HG02571 (cell line): ENCODE data around the gene NEDD9.
A peak's percentile ranks its signal among the peaks of the same experiment; 100 is the strongest.

ENCODE experiments used
- ATAC-seq: cut with Tn5 transposase; IDR thresholded peaks from one replicate; pipeline ENCODE4 v1.9.1; 2021; ENCODE audit warnings: mild to moderate bottlenecking, moderate library complexity; ENCODE audit not compliant: unreplicated experiment

The NEDD9 gene

GRCh38 chr6:11232193-11232769 is at the start of gene NEDD9:
TSS of gene NEDD9 (minus strand) at chr6:11232668. CDS start at chr6:11232515, 153 bp downstream.
- peak; percentile 99 for ATAC-seq

- no peak for ATAC-seq
Measured at GRCh38 chr6:11282245-11282644, 49.8 kb upstream of the NEDD9 start.

GRCh38 chr6:11280394-11280793 is 47.9 kb upstream of the NEDD9 start:
- ATAC-seq: no peak

- no peak for ATAC-seq
Measured at GRCh38 chr6:11279284-11279689, 46.8 kb upstream of the NEDD9 start.

- peak; percentile 31 for ATAC-seq
Measured at GRCh38 chr6:11278207-11278559, 45.7 kb upstream of the NEDD9 start.

- ATAC-seq: peak; percentile 46
Measured at GRCh38 chr6:11277275-11278206, 45.1 kb upstream of the NEDD9 start.

GRCh38 chr6:11276911-11277274 is 44.4 kb upstream of the NEDD9 start:
- no peak for ATAC-seq

GRCh38 chr6:11276228-11276627 is 43.8 kb upstream of the NEDD9 start:
- no peak for ATAC-seq

GRCh38 chr6:11275598-11275997 is 43.1 kb upstream of the NEDD9 start:
- peak; percentile 68 for ATAC-seq

- no peak for ATAC-seq
Measured at GRCh38 chr6:11273406-11274065, 41.1 kb upstream of the NEDD9 start.

- ATAC-seq: no peak
Measured at GRCh38 chr6:11272491-11273192, 40.2 kb upstream of the NEDD9 start.

GRCh38 chr6:11271228-11272020 is 39.0 kb upstream of the NEDD9 start:
- no peak for ATAC-seq

- no peak for ATAC-seq
Measured at GRCh38 chr6:11270030-11271027, 37.9 kb upstream of the NEDD9 start.

GRCh38 chr6:11268978-11269377 is 36.5 kb upstream of the NEDD9 start:
- ATAC-seq: no peak

GRCh38 chr6:11266926-11267325 is 34.5 kb upstream of the NEDD9 start:
- ATAC-seq: no peak

GRCh38 chr6:11265932-11266331 is 33.5 kb upstream of the NEDD9 start:
- no peak for ATAC-seq

GRCh38 chr6:11264100-11264499 is 31.6 kb upstream of the NEDD9 start:
- ATAC-seq: no peak

- ATAC-seq: no peak
Measured at GRCh38 chr6:11263291-11263775, 30.9 kb upstream of the NEDD9 start.

- ATAC-seq: no peak
Measured at GRCh38 chr6:11262242-11262641, 29.8 kb upstream of the NEDD9 start.
